GF-D8 (cell line): ENCODE data around the gene PDGFC.

Experiments
- DNase-seq: peaks from one replicate; lab custom pipeline; 2025; lab: John Stamatoyannopoulos, UW

The PDGFC gene

DNA sequence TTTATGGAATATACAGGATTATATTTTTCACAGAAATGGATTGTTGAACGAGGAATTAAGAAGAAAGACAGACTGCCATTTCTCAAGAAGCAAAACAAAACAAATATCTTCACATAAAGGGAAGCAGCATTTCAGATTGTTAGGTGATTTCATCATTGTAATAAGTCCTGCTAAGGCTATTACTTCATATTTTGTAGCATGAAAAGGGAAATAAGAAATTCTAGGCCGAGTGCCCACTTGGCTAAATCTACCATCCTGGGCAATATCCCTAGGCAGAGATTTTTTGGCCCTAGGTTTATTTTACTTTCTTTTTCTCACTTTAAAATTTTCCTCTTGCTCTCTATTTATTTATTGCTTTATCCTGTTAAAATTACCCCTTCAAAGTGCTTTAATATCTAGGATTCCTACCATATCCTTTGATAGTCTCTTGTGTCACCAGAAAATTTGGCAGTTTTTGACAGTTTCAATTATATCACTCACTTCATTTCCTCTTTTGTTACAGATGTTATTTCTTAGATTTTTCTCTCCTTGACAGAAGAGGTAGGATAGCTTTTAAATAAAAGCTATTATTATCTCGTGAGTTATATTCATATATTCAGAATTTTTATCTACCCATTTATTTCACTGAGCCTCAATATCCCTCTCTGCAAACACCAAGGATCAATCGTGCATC, 142.3 kb downstream of the PDGFC start:
- no peak for DNase-seq

DNA sequence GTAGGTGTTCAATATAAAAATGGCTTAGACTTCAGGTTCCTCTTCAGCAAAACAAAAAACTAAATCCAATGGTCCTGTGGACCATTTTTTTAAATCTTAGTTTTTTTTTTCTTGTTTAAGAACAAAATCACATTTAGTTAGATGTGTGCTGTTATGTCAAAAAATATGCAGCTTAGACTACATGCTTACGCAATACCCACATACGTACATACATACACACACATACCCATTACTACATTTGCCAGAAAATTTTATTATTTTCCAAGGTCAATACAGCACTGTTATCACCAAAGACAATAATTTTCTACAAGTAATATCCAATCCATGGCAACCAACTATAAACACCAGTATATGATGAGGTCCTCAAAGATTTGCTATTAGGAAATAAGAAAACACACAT, 144.1 kb downstream of the PDGFC start:
- no peak for DNase-seq

DNA sequence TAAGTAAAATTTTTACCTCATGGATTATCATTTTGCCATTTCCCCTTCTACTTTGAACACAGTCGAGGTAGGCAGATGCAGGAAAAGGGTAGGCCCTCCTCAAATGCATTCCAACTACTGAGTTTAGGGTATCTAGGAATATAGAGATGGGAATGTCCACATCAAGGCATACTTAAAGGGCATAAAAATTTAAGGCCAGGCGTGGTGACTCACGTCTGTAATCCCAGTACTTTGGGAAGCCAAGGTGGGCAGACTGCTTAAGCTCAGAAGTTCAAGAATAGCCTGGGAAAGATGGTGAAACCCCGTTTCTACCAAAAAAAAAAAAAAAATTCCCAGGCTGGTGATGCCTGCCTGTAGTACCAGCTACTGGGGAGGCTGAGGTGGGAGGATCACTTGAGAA, 146.5 kb downstream of the PDGFC start:
- DNase-seq = no peak

DNA sequence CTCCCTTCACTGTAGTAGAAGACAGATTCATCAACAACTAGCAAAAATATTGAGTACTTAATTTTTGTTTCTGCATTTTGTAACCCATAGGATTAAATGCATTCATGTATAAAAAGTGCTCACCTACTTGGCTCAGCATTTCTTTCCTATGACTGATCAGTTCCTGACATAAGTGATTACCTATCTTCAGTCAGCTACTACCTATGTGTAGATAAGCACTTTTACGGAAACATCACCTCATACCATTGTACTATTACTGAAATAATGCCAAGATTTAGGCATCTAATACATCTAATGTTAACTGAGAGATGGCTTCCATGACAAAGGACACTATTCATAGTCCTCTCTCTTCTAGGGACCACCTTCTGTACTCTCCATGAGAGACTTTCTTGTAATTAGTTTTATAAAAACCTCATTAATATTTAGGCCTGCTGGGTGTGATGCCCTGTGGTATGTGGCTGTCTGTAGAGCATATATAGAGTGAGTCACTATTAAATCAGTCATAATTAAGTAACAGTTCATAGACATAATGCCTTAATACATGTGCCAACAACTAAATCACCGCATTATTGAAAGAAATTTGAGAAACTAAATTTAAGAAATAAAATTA, 147.0 kb downstream of the PDGFC start:
- no peak for DNase-seq

DNA sequence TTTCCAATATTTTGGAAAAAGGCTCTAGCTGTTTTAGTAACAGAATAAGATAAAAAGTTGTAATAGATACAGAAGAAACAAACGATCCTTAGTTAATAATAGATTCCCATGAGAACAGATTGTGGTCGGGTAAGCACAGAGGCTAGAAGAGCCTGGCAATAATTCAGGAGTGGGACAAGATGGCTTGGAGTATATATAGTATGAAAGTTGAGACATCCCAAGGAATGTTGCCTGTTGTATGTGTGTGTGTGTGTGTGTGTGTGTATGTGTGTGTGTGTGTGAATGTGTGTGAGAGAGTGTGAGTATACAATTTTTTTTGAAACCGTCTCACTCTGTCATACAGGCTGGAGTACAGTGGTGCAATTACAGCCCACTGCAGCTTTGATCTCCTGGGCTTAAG, 150.7 kb downstream of the PDGFC start:
- DNase-seq = no peak

DNA sequence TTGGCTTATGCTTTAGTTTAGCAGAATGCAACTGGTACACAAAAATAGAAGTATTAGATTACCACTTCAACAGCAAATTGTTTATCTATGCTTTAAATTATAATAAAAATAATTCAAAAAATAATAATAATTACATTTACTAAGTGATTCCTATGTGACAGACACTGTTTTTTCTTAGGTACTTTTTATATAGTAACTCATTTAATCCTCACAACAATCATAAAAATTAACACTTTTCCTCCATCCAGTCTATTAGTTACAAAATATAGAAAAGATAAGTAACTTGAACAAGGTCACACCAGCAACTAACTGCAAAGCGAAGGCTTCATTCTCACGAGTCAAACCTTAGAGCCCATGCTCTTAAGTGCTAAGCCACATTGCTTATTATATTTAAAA, 155.2 kb downstream of the PDGFC start:
- DNase-seq = no peak

DNA sequence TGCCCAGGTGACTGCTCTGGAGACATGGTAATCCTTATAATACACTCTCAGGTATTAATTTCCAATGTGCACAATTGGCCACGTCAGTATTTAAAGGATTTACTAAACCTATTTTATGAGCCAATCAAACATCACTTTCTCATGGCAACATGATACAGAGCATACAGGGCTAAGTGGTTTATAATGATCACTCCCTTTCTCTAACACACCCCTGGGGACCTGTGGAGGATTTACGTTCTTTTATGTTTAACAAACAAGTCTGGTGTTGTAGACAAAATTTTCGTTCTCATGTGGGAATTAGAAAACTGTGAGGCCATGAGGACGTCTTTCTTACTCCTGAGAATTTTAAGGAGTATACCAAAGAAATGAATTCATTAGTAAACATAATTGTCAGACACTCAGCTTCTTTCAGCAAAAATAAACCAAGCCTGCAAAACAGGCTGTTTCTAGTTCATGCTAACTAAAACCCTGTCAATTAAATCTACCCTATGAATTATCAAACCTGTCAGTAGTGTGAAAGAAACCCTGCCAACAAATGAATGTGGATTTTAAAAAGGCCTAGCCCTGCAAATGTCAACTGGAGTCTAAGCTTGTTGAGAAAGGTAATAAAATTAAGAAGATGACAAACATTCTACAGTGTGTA, 155.8 kb downstream of the PDGFC start:
- no peak for DNase-seq

DNA sequence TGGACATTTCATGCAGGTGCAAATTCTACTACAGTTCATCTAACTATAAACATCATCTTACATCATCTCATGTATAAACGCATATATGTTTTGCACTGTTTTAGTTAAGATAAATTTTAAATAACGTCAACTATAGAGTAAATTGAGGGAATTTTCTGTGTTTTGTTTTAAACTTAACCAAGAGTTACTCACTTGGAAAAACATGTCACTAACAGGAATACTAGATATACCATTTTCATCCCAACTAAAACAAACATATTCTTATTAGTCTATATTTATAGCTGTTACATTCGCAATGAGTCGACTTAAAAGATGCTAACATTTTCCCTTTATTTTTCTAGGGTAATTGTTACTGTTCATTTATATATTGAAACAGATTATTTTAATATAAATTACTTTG, 159.6 kb downstream of the PDGFC start:
- no peak for DNase-seq

DNA sequence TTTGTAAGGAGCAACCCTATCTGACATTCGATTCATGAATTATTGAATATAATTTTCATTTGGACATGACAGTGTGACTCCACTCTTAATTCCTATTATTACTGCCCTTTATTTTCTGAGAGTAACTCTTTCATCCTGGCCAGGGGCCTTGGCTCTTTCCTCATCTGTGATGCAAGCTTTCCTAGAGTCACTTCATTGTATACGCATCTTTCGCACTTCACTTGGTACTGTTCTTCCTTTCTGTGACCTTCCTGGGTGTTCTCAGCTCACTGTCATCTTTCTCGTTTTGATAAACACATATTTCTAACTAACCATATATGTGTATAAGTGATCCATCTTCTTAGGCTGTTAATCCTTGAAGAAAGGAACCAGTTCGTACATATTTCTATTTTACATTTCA, 160.3 kb downstream of the PDGFC start:
- no peak for DNase-seq

DNA sequence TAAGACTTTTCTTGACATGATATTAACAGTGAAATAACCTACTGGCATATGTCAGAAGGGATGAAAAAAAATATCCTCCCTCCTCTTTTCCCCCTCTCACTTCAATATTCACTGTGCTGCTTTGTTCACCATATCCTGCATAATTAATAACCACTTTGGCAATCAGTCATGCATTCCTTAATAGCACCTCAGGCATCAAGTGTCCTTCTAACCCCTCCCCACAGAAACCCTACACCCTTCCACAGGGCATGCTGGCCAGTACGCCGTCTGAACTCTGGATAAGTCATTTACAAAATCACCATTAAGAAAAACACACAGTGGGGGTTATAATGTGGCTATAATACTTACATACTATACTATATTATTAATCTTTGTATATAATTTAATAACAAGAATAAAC, 165.9 kb downstream of the PDGFC start:
- DNase-seq = no peak

DNA sequence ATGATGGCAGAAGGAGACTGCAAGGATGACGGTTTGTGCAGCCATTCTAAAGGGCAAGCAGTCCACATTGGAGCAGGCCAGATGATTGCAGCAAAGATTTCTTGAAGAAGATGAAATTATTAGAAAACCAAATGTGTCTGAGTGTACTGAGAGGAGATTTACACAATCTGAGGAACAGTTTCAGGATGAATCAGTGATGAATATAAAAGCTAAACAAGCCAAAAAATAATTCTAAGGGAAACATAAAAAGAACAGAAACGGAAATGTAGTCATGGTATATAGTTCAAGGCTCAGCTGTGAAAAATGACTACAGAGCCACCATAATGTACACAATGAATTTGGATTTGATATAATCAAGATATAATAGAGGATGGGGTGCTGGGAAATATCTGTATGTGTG, 168.5 kb downstream of the PDGFC start:
- DNase-seq = no peak

DNA sequence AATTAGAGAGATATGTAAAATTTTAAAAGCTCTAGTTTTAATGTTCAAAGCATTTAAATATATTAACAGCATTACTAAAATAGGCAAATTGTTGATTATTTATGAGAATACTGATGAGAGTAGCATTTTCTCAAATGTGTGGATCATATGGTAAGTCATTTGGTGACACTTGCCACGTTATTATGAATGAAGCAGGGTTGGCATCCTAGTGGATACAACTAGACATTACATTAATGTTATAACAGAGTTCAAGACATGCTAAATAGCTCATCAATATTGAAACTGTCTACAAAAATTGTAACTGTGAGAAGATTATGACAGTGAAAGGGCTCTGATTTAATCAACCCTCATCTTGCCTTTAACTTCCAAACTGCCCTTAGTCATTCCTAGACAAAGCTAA, 171.1 kb downstream of the PDGFC start:
- no peak for DNase-seq

DNA sequence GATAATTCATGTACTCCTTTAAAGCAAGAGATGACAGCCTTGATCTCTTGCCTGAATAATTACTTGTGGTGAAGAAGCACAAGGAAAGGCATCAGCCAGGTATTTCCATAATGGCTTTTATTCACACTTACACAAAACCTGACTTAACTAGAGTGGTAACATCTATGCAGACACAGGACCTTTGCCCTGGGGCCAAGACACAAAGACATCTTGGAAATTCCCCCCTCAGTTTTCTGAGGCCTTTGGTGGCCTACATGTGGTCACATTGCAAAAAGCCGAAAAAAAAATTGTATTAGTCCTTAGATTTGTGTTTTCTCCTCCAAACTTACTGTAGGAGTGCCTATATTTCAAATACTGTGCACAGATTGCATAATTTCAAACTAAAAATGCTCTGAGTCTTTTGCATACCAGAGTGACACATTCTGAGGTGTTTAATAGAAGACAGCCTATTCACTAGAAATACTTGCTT, 172.4 kb downstream of the PDGFC start:
- no peak for DNase-seq

DNA sequence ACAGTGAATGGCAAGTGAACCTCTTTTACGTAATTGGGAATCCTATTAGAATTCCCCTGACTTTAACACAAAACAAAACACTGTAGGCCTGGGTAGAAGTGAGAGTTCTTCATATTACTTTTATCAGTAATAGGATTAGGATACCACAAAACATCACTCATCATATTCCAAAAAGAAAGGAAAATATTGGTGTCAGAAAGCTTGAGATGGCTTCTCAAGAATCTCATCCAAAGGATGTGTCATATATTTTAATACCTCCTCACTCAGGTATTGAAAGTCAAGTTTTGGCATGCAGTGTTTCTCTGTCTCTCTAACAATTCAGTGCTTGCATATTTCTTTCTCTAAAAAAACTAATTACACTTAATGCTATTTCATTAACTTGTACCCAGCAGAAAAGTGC, 173.2 kb downstream of the PDGFC start:
- DNase-seq = no peak

DNA sequence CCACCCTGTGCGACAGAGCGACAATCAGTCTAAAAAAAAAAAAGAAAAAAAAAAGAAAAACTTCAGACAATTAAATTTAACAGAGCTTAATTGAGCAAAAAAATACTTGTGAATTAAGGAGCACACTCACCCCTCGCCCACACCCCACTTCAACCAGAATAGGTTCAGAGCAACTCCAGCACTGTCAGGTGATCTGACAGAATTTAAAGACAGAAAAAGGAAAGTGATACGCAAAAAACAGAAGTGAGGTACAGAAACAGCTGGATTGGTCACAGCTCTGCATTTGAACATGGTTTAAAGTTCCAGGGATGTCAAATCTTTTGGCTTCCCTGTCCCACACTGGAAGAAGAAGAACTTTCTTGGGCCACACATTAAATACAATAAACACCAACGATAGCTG, 174.4 kb downstream of the PDGFC start:
- DNase-seq = no peak

DNA sequence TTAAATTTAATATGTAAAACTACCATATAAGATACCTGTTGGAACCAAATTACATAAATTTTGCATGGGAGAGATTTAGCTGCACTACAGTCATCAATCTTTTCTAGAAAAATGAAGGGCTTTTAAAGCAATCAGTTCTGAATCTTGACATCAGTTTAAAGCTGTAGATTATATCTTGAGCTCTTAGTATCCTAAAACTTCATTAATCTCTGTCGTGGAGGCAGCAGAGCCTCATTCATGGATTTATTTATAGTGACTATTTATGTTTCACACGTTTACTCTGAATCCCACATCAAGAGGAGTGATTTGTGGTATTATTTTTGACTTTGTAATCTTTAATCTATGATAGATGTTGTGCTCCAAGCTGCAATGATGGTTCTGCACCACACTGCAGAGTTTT, 175.9 kb downstream of the PDGFC start:
- DNase-seq = no peak

DNA sequence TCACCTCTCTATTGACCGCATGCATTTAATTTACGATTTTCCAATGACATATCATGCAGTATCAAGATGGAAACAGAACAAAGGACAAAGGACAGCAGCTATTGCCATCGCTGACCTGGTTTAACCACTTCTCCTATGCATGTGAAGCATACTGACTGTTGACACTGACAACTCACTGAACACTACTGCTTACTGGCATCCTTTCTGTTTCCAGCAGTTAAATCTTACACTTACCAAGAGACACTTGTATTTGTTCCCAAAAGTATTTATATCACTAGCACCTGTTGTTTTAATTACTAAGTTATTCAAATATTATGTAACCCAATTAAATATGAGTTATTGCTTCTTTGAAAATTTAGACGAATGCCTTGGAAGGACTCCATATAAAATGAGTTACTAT, 176.7 kb downstream of the PDGFC start:
- DNase-seq = no peak

DNA sequence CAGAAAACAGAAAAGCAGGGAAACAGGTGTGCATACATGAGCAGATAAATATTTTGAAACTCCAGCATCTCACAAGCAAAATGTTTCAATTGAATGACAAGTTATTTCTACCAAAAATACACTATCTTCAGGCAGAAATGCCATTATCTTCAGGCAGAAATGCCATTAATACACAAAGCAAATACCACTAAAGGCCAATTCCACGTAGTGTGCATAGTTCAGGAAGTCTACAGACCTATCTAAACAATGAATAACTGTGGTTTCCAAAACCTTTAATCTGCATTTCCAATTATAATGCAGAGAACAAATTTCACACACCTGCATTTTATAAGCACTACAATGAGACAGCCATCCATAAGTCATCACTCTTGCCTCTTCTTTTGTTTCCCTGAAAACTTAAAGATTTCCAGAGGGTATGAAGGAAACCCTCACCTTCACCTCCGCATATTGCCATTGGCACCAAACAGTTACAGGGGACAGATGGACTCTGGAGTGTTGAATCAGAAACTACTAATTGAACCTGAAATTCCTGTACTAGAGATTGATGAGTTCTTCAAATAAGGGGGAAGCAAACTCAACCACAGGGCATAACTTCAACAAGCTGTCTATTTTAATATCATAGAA, 179.0 kb downstream of the PDGFC start:
- no peak for DNase-seq

DNA sequence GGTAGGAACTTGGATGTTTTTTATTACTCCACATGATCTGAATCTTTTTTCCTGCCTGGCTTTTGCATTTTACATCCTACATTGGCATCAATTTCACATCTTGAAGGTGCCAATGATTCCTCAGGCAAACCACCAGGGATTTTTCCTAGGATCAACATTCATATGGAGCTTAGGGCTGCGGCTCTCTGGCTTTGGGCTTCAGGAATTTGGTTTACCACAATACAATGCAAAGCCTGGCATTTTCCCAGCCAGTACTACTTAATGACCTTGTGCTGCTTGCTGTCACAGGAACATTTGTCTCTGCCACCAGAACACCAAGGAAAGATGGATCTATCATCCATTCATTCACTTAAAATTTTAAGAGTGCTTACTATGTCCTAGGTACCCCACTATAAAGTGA, 180.7 kb downstream of the PDGFC start:
- DNase-seq = no peak

DNA sequence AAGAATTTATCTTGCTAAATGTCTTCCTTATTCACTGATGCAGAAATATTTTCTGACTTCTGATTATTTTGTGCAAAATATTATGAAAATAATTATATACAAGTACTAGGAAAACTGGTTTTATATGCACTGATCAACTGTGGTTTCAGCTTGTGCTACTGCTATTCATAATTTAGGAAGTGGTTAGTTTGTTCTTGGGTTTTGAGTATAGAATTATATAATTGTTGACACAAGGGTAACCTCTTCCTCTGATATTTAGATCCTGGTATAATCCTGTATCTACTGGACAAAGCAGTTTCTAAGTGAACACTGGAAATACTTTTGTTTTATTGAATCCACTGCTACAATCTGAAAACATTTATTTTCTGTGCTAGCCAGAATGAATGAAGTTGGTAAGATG, 182.8 kb downstream of the PDGFC start:
- DNase-seq = no peak

DNA sequence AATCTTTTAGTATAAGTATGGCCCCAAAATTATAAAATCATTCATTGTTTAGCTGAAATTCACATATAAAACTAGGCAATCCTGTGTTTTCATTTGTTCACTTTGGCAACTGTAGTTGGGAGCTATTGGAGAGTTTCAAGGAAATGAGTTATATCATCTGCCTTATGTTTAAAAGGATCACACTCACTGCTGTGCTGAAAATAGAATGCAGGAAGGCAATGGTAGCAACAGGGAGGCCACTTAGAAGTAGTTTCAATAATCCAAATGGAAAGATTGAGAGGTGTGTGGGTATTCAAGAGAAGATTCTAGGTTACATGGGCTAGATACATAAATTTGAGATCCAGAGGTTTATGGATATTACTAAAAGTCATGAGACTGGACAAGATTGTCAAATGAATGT, 184.9 kb downstream of the PDGFC start:
- DNase-seq = no peak

DNA sequence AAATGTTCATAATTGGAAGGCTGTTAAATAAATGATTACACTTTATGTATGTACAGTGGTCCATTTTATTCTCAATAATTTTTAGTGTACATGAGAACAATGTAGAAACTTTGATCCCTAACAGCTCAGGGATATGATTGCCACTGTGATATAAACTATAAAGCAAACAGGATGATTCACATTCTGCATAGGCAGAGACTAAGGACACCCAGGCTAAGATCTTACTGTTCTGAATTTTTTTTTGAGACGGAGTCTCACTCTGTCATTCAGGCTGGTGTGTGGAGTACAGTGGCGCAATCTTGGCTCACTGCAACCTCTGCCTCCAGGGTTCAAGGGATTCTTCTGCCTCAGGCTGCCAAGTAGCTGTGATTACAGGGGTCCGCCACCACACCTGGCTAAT, 186.6 kb downstream of the PDGFC start:
- DNase-seq = no peak

DNA sequence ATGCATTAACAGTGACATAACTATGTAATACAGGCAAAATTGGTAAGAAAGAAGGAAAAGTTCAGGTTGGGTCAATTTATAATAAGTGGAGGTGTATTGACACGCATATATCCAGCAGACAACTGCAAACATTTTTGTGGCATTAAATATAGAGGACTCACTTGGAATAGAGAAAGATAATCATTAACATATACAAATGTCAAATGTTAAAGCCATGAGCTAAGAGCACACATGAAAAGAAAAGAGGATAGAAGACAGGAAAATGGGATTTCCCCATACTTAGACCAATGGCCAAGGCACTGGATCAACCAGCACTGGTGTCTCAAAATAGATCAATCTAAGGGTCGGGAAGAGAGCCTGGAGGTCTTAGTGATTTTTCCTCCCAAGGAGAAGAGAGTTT, 187.6 kb downstream of the PDGFC start:
- DNase-seq = no peak
